Neural cell (in vitro differentiated cells): ENCODE measurements around the gene LTBP1. TPM values are rescaled to one million over a fixed set of nuclear protein-coding genes. Genes with fewer than 3 reads are reported as not detected.
A peak's percentile ranks its signal among the peaks of the same experiment; 100 is the strongest.

Source experiments
- H2AFZ ChIP-seq: fragments of 200-600, 300-800 bp; sonication (generic), shearing (Covaris generic); 2 replicates; pipeline ENCODE4 v1.6.0; 2014; ENCODE audit warnings: low read depth, mild to moderate bottlenecking, antibody characterized with exemption, low read length, moderate library complexity
- H3F3A ChIP-seq: fragments of 200-600 bp; shearing (Covaris generic); 2 replicates; pipeline ENCODE4 v1.6.1; 2016; ENCODE audit warnings: mild to moderate bottlenecking, moderate library complexity, mixed read lengths, antibody characterized with exemption, low read length; ENCODE audit not compliant: insufficient read depth, poor library complexity, severe bottlenecking
- H3K27ac ChIP-seq: fragments of 200-600, 300-800 bp; sonication (generic), shearing (Covaris generic); 2 replicates; pipeline ENCODE4 v1.5.1; 2014; ENCODE audit warnings: mild to moderate bottlenecking, low read length, moderate library complexity
- H3K27me3 ChIP-seq: fragments of 300-800, 200-600 bp; sonication (generic), shearing (Covaris generic); 2 replicates; pipeline ENCODE4 v1.6.0; 2014; ENCODE audit warnings: mild to moderate bottlenecking, low read depth, low read length, moderate library complexity; ENCODE audit not compliant: insufficient read depth
- H3K36me3 ChIP-seq: fragments of 300-800, 200-600 bp; sonication (generic), shearing (Covaris generic); 2 replicates; pipeline ENCODE4 v1.5.1; 2014; ENCODE audit warnings: mild to moderate bottlenecking, antibody characterized with exemption, low read length, moderate library complexity; ENCODE audit not compliant: insufficient read depth
- H3K4me2 ChIP-seq: fragments of 300-800, 200-600 bp; sonication (generic), shearing (Covaris generic); 2 replicates; pipeline ENCODE4 v1.6.0; 2014; ENCODE audit warnings: mild to moderate bottlenecking, low read length
- H3K4me3 ChIP-seq: fragments of 300-800, 200-600 bp; sonication (generic), shearing (Covaris generic); 2 replicates; pipeline ENCODE4 v1.5.1; 2014; ENCODE audit warnings: mild to moderate bottlenecking, low read length, moderate library complexity
- H3K79me2 ChIP-seq: fragments of 200-600 bp; shearing (Covaris generic); replicated peaks from 2 replicates; pipeline ENCODE4 v1.6.0; 2014; ENCODE audit warnings: mild to moderate bottlenecking, low read length, moderate library complexity; ENCODE audit not compliant: insufficient read depth
- H3K9ac ChIP-seq: fragments of 300-800, 200-600 bp; sonication (generic), shearing (Covaris generic); 2 replicates; pipeline ENCODE4 v1.6.1; 2016; ENCODE audit warnings: mild to moderate bottlenecking, low read length, mixed read lengths
- H3K9me2 ChIP-seq: fragments of 200-600 bp; shearing (Covaris generic); 2 replicates; pipeline ENCODE4 v1.6.1; 2016; ENCODE audit warnings: mild to moderate bottlenecking, low read length, mixed read lengths; ENCODE audit not compliant: insufficient read depth
- H3K9me3 ChIP-seq: fragments of 200-600, 300-800 bp; sonication (generic), shearing (Covaris generic); 2 replicates; pipeline ENCODE4 v1.6.1; 2016; ENCODE audit warnings: mild to moderate bottlenecking, mixed run types, low read length, moderate library complexity, mixed read lengths
- H4K20me1 ChIP-seq: fragments of 200-600 bp; shearing (Covaris generic); 2 replicates; pipeline ENCODE4 v1.6.1; 2016; ENCODE audit warnings: mild to moderate bottlenecking, mixed run types; ENCODE audit not compliant: insufficient read depth
- CTCF ChIP-seq: fragments of 450-650 bp; IDR thresholded peaks from 2 replicates; pipeline ENCODE4 v1.5.1; 2014; ENCODE audit warnings: antibody characterized with exemption, mild to moderate bottlenecking, moderate library complexity; ENCODE audit not compliant: poor library complexity, severe bottlenecking
- EP300 ChIP-seq: fragments of 450-650 bp; conservative IDR thresholded peaks from 2 replicates; pipeline ENCODE4 v1.6.1; 2014; ENCODE audit warnings: antibody characterized with exemption, mild to moderate bottlenecking, moderate library complexity; ENCODE audit not compliant: poor library complexity, severe bottlenecking
- EZH2 ChIP-seq: fragments of 200-600, 300-800 bp; shearing (Covaris generic), sonication (generic); IDR thresholded peaks from 2 replicates; pipeline ENCODE4 v1.6.1; 2014; ENCODE audit warnings: antibody characterized with exemption, low read length, borderline replicate concordance, mild to moderate bottlenecking; ENCODE audit not compliant: insufficient read depth, poor library complexity, severe bottlenecking
- MXI1 ChIP-seq: fragments of 450-650 bp; conservative IDR thresholded peaks from 2 replicates; pipeline ENCODE4 v1.6.1; 2014; ENCODE audit warnings: antibody characterized with exemption, mild to moderate bottlenecking; ENCODE audit not compliant: poor library complexity, severe bottlenecking
- POLR2AphosphoS5 ChIP-seq: IDR thresholded peaks from 2 replicates; pipeline ENCODE4 v1.6.1; 2012
- RAD21 ChIP-seq: fragments of 450-650 bp; conservative IDR thresholded peaks from 2 replicates; pipeline ENCODE4 v1.6.1; 2014; ENCODE audit warnings: antibody characterized with exemption, mild to moderate bottlenecking, moderate library complexity
- REST ChIP-seq: IDR thresholded peaks from 2 replicates; pipeline ENCODE4 v1.6.1; 2012; ENCODE audit warnings: borderline replicate concordance
- SMC3 ChIP-seq: fragments of 450-650 bp; conservative IDR thresholded peaks from 2 replicates; pipeline ENCODE4 v1.6.1; 2014; ENCODE audit warnings: antibody characterized with exemption, mild to moderate bottlenecking, moderate library complexity; ENCODE audit not compliant: poor library complexity
- TAF1 ChIP-seq: IDR thresholded peaks from 2 replicates; pipeline ENCODE4 v1.6.1; 2012; ENCODE audit warnings: low read depth
- polyA plus RNA-seq: library from polyadenylated mRNA; depleted of rRNA; stranded (reverse); fragments of >200 nt; gene quantifications from 2 replicates; pipeline ENCODE4 v1.2.3, GENCODE V29; 2014

LTBP1 gene
- polyA plus RNA-seq, 1 donor from 2014 or later: 1.8 TPM

- no peak overlapping the region for H3K9ac ChIP-seq
- no peaks in the 10 kb centered on the region for H3K9me3 ChIP-seq
- TF ChIP-seq RAD21 (no peak), REST (no peak), CTCF (no peak), MXI1 (no peak), EP300 (no peak), POLR2AphosphoS5 (no peak), EZH2 (no peak), SMC3 (no peak), TAF1 (no peak)
- H3K27me3 ChIP-seq: no peaks in the 10 kb centered on the region
- H3K4me3 ChIP-seq: no peak overlapping the region
- H3K79me2 ChIP-seq: no peaks in the 10 kb centered on the region
- H3K27ac ChIP-seq: no peak overlapping the region
- H3K4me2 ChIP-seq: no peak overlapping the region
- H2AFZ ChIP-seq: no peak overlapping the region
- H3K9me2 ChIP-seq: no peaks in the 10 kb centered on the region
- no peaks in the 10 kb centered on the region for H4K20me1 ChIP-seq
- H3K36me3 ChIP-seq: no peaks in the 10 kb centered on the region
- H3F3A ChIP-seq: no peaks in the 10 kb centered on the region
Observed at GRCh38 chr2:33378556-33379210, 431.9 kb downstream of the LTBP1 start.

- H3K27ac ChIP-seq: no peak overlapping the region
- H3K36me3 ChIP-seq: no peaks in the 10 kb centered on the region
- no peaks in the 10 kb centered on the region for H4K20me1 ChIP-seq
- no peaks in the 10 kb centered on the region for H3K27me3 ChIP-seq
- no peak overlapping the region for H3K9ac ChIP-seq
- H2AFZ ChIP-seq: no peak overlapping the region
- H3F3A ChIP-seq: no peaks in the 10 kb centered on the region
- no peaks in the 10 kb centered on the region for H3K79me2 ChIP-seq
- no peak overlapping the region for H3K4me3 ChIP-seq
- TF ChIP-seq POLR2AphosphoS5: no peak
- TF ChIP-seq CTCF: peak; percentile 30
- no peak for TF ChIP-seq REST
- no peak for TF ChIP-seq EZH2
- TF ChIP-seq SMC3: no peak
- no peak for TF ChIP-seq EP300
- H3K4me2 ChIP-seq: no peak overlapping the region
- H3K9me3 ChIP-seq: no peaks in the 10 kb centered on the region
- H3K9me2 ChIP-seq: no peaks in the 10 kb centered on the region
Observed at GRCh38 chr2:33380001-33380609, 433.4 kb downstream of the LTBP1 start.
